CD14-positive monocyte (primary cell): ENCODE results near the gene EIF1. TPM values are rescaled to one million over a fixed set of nuclear protein-coding genes. Genes with fewer than 3 reads are reported as not detected.

Experiments
- DNase-seq, 3 donors: peaks; one replicate each; pipeline ENCODE4 v3.0.0-alpha.2; 2011 to 2022
- H2AFZ ChIP-seq: 2 replicates; pipeline ENCODE4 v1.6.0; 2012; ENCODE audit warnings: mild to moderate bottlenecking, low read depth, low read length, inconsistent platforms; ENCODE audit not compliant: insufficient read depth, poor library complexity, severe bottlenecking
- H3K27ac ChIP-seq, 2 donors: 1 replicate in 1 of 2; 2 replicates in 1 of 2; pipeline ENCODE4 v1.5.1; 2012 to 2013; ENCODE audit warnings: low read length in 2 of 2, control low read depth in 1 of 2, inconsistent platforms in 1 of 2, low read depth in 1 of 2, mild to moderate bottlenecking in 1 of 2
- H3K27me3 ChIP-seq, 2 donors: one replicate each; pipeline versions ENCODE4 v1.6.0 to v1.6.1; 2011 to 2013; ENCODE audit warnings: low read length in 2 of 2; ENCODE audit not compliant: control insufficient read depth in 2 of 2, insufficient read depth in 2 of 2
- H3K36me3 ChIP-seq, 2 donors: replicated peaks in 1 of 2; 1 replicate in 1 of 2; 2 replicates in 1 of 2; pipeline versions ENCODE4 v1.5.1 to v1.6.1; 2012 to 2013; ENCODE audit warnings: low read length in 2 of 2, control low read depth in 1 of 2, inconsistent platforms in 1 of 2, mild to moderate bottlenecking in 1 of 2; ENCODE audit not compliant: insufficient read depth in 2 of 2, control insufficient read depth in 1 of 2
- H3K4me1 ChIP-seq, 2 donors: 1 replicate in 1 of 2; 2 replicates in 1 of 2; pipeline versions ENCODE4 v1.5.1 to v1.6.1; 2012 to 2013; ENCODE audit warnings: low read length in 2 of 2, control low read depth in 1 of 2, inconsistent platforms in 1 of 2, mild to moderate bottlenecking in 1 of 2, moderate library complexity in 1 of 2; ENCODE audit not compliant: insufficient read depth in 2 of 2, control insufficient read depth in 1 of 2
- H3K4me2 ChIP-seq: replicated peaks from 2 replicates; pipeline ENCODE3; 2012; ENCODE audit warnings: low read length, moderate library complexity, mild to moderate bottlenecking; ENCODE audit not compliant: poor library complexity, severe bottlenecking; ENCODE audit errors: extremely low read depth
- H3K4me3 ChIP-seq, 3 experiments: fragments of 200-600 bp in 1 of 3; sonication (generic) in 1 of 3; replicated peaks in 1 of 3; 1 replicate in 2 of 3; 2 replicates in 1 of 3; pipeline ENCODE4 v1.5.1; 2011 to 2013; ENCODE audit warnings: low read length in 3 of 3, mild to moderate bottlenecking in 3 of 3, control low read depth in 2 of 3, low read depth in 2 of 3, inconsistent platforms in 1 of 3, moderate library complexity in 1 of 3
- H3K79me2 ChIP-seq: 2 replicates; pipeline ENCODE4 v1.6.0; 2012; ENCODE audit warnings: mild to moderate bottlenecking, control low read depth, inconsistent platforms, low read length, moderate library complexity; ENCODE audit not compliant: insufficient read depth
- H3K9ac ChIP-seq: 2 replicates; pipeline ENCODE4 v1.6.0; 2017; ENCODE audit warnings: low read length, mild to moderate bottlenecking; ENCODE audit not compliant: insufficient read depth, poor library complexity, severe bottlenecking
- H3K9me3 ChIP-seq, 2 donors: replicated peaks in 1 of 2; 1 replicate in 1 of 2; 2 replicates in 1 of 2; pipeline versions ENCODE4 v1.5.1 to v1.6.1; 2012 to 2013; ENCODE audit warnings: low read length in 2 of 2, control low read depth in 1 of 2; ENCODE audit not compliant: control insufficient read depth in 1 of 2, insufficient read depth in 1 of 2
- H4K20me1 ChIP-seq: 2 replicates; pipeline ENCODE4 v1.6.0; 2012; ENCODE audit warnings: mild to moderate bottlenecking, low read length, control low read depth, moderate library complexity; ENCODE audit not compliant: insufficient read depth
- H3K27ac Mint-ChIP-seq, 7 donors: one replicate each; pipeline ENCODE4 v1.8.0; 2020; ENCODE audit warnings: mild to moderate bottlenecking in 7 of 7, mixed read lengths in 7 of 7, moderate library complexity in 6 of 7, inconsistent platforms in 2 of 7
- H3K27me3 Mint-ChIP-seq, 3 donors: one replicate each; pipeline ENCODE4 v1.8.0; 2021 to 2022; ENCODE audit warnings: low read depth in 3 of 3, mild to moderate bottlenecking in 3 of 3, mixed read lengths in 3 of 3, moderate library complexity in 3 of 3, inconsistent platforms in 1 of 3
- H3K36me3 Mint-ChIP-seq, 2 donors: one replicate each; pipeline ENCODE4 v1.8.0; 2020; ENCODE audit warnings: mixed read lengths in 2 of 2, inconsistent platforms in 1 of 2, mild to moderate bottlenecking in 1 of 2
- H3K4me1 Mint-ChIP-seq: one replicate; pipeline ENCODE4 v1.8.0; 2020; ENCODE audit warnings: mild to moderate bottlenecking, mixed read lengths
- H3K4me3 Mint-ChIP-seq, 2 donors: one replicate each; pipeline ENCODE4 v1.8.0; 2020; ENCODE audit warnings: mild to moderate bottlenecking in 2 of 2, mixed read lengths in 2 of 2, moderate library complexity in 1 of 2
- H3K9me3 Mint-ChIP-seq, 7 donors: one replicate each; pipeline ENCODE4 v1.8.0; 2020 to 2022; ENCODE audit warnings: mixed read lengths in 7 of 7, mild to moderate bottlenecking in 6 of 7, moderate library complexity in 6 of 7, inconsistent platforms in 2 of 7
- WGBS: methylation state at CpG from one replicate; pipeline ENCODE4 v1.1.5; 2013; ENCODE audit warnings: missing lambda C conversion rate; ENCODE audit not compliant: insufficient coverage; 5-methylcytosine and 5-hydroxymethylcytosine counted together
- intact Hi-C, 2 donors: fragments of 100-400 bp; cut with micrococcal nuclease; formaldehyde crosslinking; loops; one replicate each; pipeline versions ENCODE4 v1.15.0 to v1.15.1; 2023
- polyA plus RNA-seq, 3 donors: library from polyadenylated mRNA; depleted of rRNA in 1 of 3; unstranded in 2 of 3; stranded (reverse) in 1 of 3; fragments of 300-500 nt in 2 of 3; fragments of >200 nt in 1 of 3; fragmentation: Illumina TruSeq in 2 of 3; gene quantifications; 1 replicate in 2 of 3; 2 replicates in 1 of 3; pipeline ENCODE4 v1.2.3, GENCODE V29; 2012 to 2021
- TF ChIP-seq, protein P1 (sequence below): fragments of 200-600 bp; IDR thresholded peaks from one replicate; pipeline ENCODE4 v1.8.0; 2022; ENCODE audit warnings: antibody characterized with exemption, mild to moderate bottlenecking

EIF1 gene
- polyA plus RNA-seq, 3 donors, result 1,176 to 1,536 (median 1,425) TPM

DNA sequence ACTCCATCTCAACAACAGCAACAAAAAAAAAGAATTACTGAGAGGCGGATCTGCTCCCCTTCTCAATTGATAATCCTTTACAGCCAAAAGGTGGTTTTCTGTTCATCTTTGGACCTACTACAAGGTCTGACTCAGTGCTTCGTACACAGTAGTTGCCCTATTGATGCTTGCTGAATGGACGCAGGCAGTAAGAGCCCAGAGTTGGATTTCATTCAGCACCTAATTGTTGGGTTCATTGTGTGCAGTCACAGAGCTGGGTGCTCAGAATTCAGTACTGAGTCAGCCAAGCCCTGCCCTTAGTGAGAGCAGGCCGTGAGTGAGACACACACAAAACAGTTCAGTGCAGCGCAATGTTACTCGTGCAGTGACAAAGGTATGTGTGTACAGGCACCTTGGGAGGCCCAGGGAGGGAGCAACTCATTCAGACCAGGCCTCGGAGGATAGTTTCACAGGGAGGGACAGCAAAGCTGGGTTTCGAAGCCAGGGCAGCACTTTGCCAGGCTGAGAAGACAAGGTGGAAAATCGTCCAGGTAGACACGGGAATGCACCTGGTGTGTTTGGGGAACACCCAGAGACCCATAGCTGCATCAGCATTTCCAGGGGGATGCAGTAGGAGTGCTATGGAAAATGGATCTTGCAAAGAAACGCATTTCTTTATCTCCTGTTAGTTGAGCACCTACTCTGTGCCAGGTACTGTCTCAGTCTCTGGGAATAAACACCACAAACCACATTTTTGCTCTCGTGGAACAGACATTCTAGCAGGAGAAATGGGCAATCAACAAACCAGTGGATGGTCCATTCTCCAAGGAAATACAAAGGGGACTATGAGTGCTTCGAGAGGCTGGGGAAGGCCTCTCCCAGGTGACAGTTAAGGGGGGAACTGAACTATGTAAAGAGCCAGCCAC, 46.2 kb upstream of the EIF1 start:
- Histone ChIP-seq H2AFZ (no peak overlapping the region), H3K27ac (no peak overlapping the region), H3K4me2 (no peak overlapping the region), H3K4me1 (peaks cover 22 to 26% of the 10 kb centered on the region in 2 donors), H3K4me3 (no peak overlapping the region), H3K27me3 (no peaks in the 10 kb centered on the region), H4K20me1 (no peaks in the 10 kb centered on the region), H3K79me2 (no peaks in the 10 kb centered on the region), H3K9me3 (no peaks in the 10 kb centered on the region), H3K9ac (no peak overlapping the region), H3K36me3 (no peaks in the 10 kb centered on the region)
- H3K4me1 Mint-ChIP-seq, result peaks cover 23% of the 10 kb centered on the region
- no peak overlapping the region for H3K4me3 Mint-ChIP-seq
- WGBS, result 95% methylated on average over 11 of the region's 13 CpGs
- intact Hi-C loops, result no loop called here
- TF ChIP-seq, protein P1, sequence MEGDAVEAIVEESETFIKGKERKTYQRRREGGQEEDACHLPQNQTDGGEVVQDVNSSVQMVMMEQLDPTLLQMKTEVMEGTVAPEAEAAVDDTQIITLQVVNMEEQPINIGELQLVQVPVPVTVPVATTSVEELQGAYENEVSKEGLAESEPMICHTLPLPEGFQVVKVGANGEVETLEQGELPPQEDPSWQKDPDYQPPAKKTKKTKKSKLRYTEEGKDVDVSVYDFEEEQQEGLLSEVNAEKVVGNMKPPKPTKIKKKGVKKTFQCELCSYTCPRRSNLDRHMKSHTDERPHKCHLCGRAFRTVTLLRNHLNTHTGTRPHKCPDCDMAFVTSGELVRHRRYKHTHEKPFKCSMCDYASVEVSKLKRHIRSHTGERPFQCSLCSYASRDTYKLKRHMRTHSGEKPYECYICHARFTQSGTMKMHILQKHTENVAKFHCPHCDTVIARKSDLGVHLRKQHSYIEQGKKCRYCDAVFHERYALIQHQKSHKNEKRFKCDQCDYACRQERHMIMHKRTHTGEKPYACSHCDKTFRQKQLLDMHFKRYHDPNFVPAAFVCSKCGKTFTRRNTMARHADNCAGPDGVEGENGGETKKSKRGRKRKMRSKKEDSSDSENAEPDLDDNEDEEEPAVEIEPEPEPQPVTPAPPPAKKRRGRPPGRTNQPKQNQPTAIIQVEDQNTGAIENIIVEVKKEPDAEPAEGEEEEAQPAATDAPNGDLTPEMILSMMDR, result no peak
- H3K27ac Mint-ChIP-seq, result no peak overlapping the region
- H3K9me3 Mint-ChIP-seq, result no peaks in the 10 kb centered on the region
- H3K27me3 Mint-ChIP-seq, result peaks cover 0 to 4% (median 0%) of the 10 kb centered on the region in 3 donors
- no peaks in the 10 kb centered on the region for H3K36me3 Mint-ChIP-seq
- DNase-seq, result no peak

DNA sequence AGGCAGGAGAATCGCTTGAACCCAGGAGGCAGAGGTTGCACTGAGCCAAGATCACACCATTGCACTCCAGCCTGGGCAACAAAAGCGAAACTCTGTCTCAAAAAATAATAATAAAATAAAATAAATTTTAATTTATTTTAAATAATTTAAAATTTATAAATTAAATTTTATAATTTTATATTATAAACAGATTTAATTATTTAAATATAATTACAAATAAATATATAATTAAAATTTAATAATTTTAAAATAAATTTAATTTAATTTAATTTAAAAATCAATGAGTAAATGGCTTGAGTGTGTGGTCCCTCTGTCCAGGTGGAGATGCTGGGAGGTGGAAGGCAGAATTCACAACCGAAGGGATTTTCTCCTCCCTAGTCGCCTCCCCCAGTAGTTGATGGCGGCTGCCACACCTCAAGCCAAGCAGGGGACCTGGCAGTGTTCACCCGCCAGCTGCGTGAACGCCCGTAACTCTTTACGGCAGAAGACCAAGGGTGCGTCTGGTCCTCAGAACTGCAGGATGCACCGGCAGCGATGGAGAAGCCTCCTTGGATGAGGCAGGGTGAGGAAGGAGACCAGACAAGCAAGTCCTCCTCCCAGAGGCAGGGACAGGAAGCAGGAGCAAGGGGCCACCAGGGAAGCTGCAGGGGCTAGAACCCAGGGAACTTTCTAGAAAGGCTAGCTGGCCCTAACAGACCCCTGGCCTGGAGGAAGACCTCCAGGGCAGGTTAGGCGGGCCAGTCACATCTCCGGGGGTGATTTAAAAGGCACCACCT, 41.5 kb upstream of the EIF1 start:
- no peak for DNase-seq
- H3K27ac Mint-ChIP-seq, result no peak overlapping the region
- Histone ChIP-seq H3K4me1 (peaks cover 32 to 36% of the 10 kb centered on the region in 2 donors), H3K27ac (no peak overlapping the region), H3K27me3 (no peaks in the 10 kb centered on the region), H2AFZ (peak overlapping the region; percentile 86), H3K4me2 (no peak overlapping the region), H3K9ac (no peak overlapping the region), H3K9me3 (no peaks in the 10 kb centered on the region), H3K79me2 (no peaks in the 10 kb centered on the region), H3K36me3 (no peaks in the 10 kb centered on the region), H4K20me1 (no peaks in the 10 kb centered on the region), H3K4me3 (no peak overlapping the region)
- H3K4me3 Mint-ChIP-seq, result no peak overlapping the region
- TF ChIP-seq, protein P1, result no peak
- H3K9me3 Mint-ChIP-seq, result no peaks in the 10 kb centered on the region
- intact Hi-C loops, result loop anchor here (5.0 kb wide), 2 partner anchors 100 to 845 kb away; no protein-coding TSS in a partner anchor
- no peaks in the 10 kb centered on the region for H3K36me3 Mint-ChIP-seq
- 80% methylated on average over 13 of the region's 15 CpGs for WGBS
- peaks cover 26% of the 10 kb centered on the region for H3K4me1 Mint-ChIP-seq
- peaks cover 2 to 7% (median 6%) of the 10 kb centered on the region in 3 donors for H3K27me3 Mint-ChIP-seq
